Measurements from ENCODE around the gene AGXT2. TPM values are rescaled to one million over a fixed set of nuclear protein-coding genes. Genes with fewer than 3 reads are reported as not detected.

AGXT2 gene
- total RNA-seq, 1 experiment from 2014 or later, result not detected

DNA sequence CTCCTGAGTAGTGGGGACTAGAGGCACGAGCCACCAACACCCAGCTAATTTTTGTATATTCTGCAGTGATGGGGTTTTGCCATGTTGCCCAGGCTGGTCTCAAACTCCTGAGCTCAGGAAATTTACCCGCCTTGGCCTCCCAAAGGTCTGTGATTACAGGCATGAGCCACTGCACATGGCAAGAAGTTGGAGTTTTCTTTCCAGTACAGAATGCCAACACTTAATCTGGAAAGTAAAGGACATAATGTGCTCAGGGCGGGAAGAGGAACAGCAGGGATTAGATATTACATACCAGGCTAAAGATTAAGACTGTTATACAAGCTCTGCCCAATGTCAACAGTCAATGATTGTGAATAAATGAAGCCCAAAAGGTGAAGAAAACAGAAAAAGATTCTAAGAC, 47.2 kb upstream of the AGXT2 start:
- Mint-ChIP-seq H3K4me1 (ENCODE audit: insufficient read depth, unreplicated experiment) (no peaks in the 10 kb centered on the region), H3K27ac (ENCODE audit: low read depth, unreplicated experiment) (no peak overlapping the region), H3K36me3 (ENCODE audit: insufficient read depth, unreplicated experiment) (no peaks in the 10 kb centered on the region), H3K4me3 (ENCODE audit: unreplicated experiment) (no peak overlapping the region), H3K27me3 (ENCODE audit: insufficient read depth, unreplicated experiment) (no peaks in the 10 kb centered on the region), H3K9me3 (ENCODE audit: unreplicated experiment) (no peaks in the 10 kb centered on the region)
- no TSS peak for BruUV-seq (replicated peaks)
- intact Hi-C loops (cut with micrococcal nuclease), result no loop called here
- POLR2A ChIA-PET, result no interaction called here
- no peak for TF ChIP-seq CTCF (IDR thresholded peaks at IDR 0.05; ENCODE audit: unreplicated experiment)
- CTCF ChIA-PET, result interaction anchor here (0.7 to 4.2 kb wide), 2 partner anchors 118 to 831 kb away, joined by 3 to 22 read pairs; no protein-coding TSS in a partner anchor
- DNase-seq (ENCODE audit: unreplicated experiment), result no peak

GRCh38 chr5:35092703-35093102, 45.0 kb upstream of the AGXT2 start:
- no TSS peak for BruUV-seq (replicated peaks)
- Mint-ChIP-seq H3K4me3 (ENCODE audit: unreplicated experiment) (no peak overlapping the region), H3K36me3 (ENCODE audit: insufficient read depth, unreplicated experiment) (no peaks in the 10 kb centered on the region), H3K27me3 (ENCODE audit: insufficient read depth, unreplicated experiment) (no peaks in the 10 kb centered on the region), H3K4me1 (ENCODE audit: insufficient read depth, unreplicated experiment) (no peaks in the 10 kb centered on the region), H3K9me3 (ENCODE audit: unreplicated experiment) (no peaks in the 10 kb centered on the region), H3K27ac (ENCODE audit: low read depth, unreplicated experiment) (no peak overlapping the region)
- CTCF ChIA-PET, result interaction anchor here (0.6 to 7.0 kb wide), 3 partner anchors 81 to 835 kb away, joined by 3 to 58 read pairs (median 3); no protein-coding TSS in a partner anchor
- DNase-seq (ENCODE audit: unreplicated experiment), result no peak
- intact Hi-C loops (cut with micrococcal nuclease), result no loop called here
- POLR2A ChIA-PET, result no interaction called here
- TF ChIP-seq CTCF (IDR thresholded peaks at IDR 0.05; ENCODE audit: unreplicated experiment), result no peak

DNA sequence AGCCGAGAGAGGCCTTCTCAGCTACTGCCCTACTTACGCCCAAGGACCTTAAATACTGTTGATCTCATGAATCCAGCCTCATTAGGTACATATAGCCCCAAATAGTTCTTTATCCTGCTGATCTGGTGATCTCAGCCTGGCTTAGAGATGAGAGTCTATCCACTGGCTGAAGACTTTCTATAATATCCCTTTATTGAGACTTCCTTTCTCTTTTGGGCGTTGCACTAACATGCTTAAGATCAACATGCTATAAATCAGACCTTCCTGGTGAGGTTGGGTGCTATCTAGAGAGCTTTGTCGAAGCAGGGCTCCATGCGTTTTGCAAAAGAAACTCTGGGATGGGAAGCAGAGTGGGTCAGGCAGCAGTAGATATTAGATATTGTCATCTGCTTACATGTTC, 44.0 kb upstream of the AGXT2 start:
- DNase-seq (ENCODE audit: unreplicated experiment), result no peak
- no peak for TF ChIP-seq CTCF (IDR thresholded peaks at IDR 0.05; ENCODE audit: unreplicated experiment)
- no TSS peak for BruUV-seq (replicated peaks)
- CTCF ChIA-PET, result interaction anchor here (1.1 to 7.0 kb wide), 2 partner anchors 138 to 836 kb away, joined by 4 to 58 read pairs; no protein-coding TSS in a partner anchor
- POLR2A ChIA-PET, result no interaction called here
- H3K27me3 Mint-ChIP-seq (ENCODE audit: insufficient read depth, unreplicated experiment), result no peaks in the 10 kb centered on the region
- H3K4me1 Mint-ChIP-seq (ENCODE audit: insufficient read depth, unreplicated experiment), result no peaks in the 10 kb centered on the region
- intact Hi-C loops (cut with micrococcal nuclease), result no loop called here
- no peak overlapping the region for H3K27ac Mint-ChIP-seq (ENCODE audit: low read depth, unreplicated experiment)
- no peaks in the 10 kb centered on the region for H3K9me3 Mint-ChIP-seq (ENCODE audit: unreplicated experiment)
- H3K4me3 Mint-ChIP-seq (ENCODE audit: unreplicated experiment), result no peak overlapping the region
- no peaks in the 10 kb centered on the region for H3K36me3 Mint-ChIP-seq (ENCODE audit: insufficient read depth, unreplicated experiment)

- Mint-ChIP-seq H3K4me3 (ENCODE audit: unreplicated experiment) (no peak overlapping the region), H3K27me3 (ENCODE audit: insufficient read depth, unreplicated experiment) (no peaks in the 10 kb centered on the region), H3K4me1 (ENCODE audit: insufficient read depth, unreplicated experiment) (no peaks in the 10 kb centered on the region), H3K36me3 (ENCODE audit: insufficient read depth, unreplicated experiment) (no peaks in the 10 kb centered on the region), H3K27ac (ENCODE audit: low read depth, unreplicated experiment) (no peak overlapping the region), H3K9me3 (ENCODE audit: unreplicated experiment) (no peaks in the 10 kb centered on the region)
- DNase-seq (ENCODE audit: unreplicated experiment), result peak; percentile 77
- BruUV-seq (replicated peaks), result no TSS peak
- intact Hi-C loops (cut with micrococcal nuclease), result loop anchor here (1.0 to 10.0 kb wide), 5 partner anchors 94 to 836 kb away; no protein-coding TSS in a partner anchor
- peak; percentile 86 for TF ChIP-seq CTCF (IDR thresholded peaks at IDR 0.05; ENCODE audit: unreplicated experiment)
- POLR2A ChIA-PET, result no interaction called here
- CTCF ChIA-PET, result interaction anchor here (0.6 to 7.0 kb wide), 21 partner anchors 9 to 1092 kb away, joined by 3 to 58 read pairs (median 4); no protein-coding TSS in a partner anchor
Measured at GRCh38 chr5:35089334-35090314, 41.9 kb upstream of the AGXT2 start.
